GM19025 (cell line): Measurements from ENCODE around the gene ARHGAP44.

Experiments used
- ATAC-seq: cut with Tn5 transposase; IDR thresholded peaks from one replicate; pipeline ENCODE4 v1.9.1; 2021; ENCODE audit warnings: mild to moderate bottlenecking, low read depth, moderate library complexity; ENCODE audit not compliant: unreplicated experiment

The ARHGAP44 gene

DNA sequence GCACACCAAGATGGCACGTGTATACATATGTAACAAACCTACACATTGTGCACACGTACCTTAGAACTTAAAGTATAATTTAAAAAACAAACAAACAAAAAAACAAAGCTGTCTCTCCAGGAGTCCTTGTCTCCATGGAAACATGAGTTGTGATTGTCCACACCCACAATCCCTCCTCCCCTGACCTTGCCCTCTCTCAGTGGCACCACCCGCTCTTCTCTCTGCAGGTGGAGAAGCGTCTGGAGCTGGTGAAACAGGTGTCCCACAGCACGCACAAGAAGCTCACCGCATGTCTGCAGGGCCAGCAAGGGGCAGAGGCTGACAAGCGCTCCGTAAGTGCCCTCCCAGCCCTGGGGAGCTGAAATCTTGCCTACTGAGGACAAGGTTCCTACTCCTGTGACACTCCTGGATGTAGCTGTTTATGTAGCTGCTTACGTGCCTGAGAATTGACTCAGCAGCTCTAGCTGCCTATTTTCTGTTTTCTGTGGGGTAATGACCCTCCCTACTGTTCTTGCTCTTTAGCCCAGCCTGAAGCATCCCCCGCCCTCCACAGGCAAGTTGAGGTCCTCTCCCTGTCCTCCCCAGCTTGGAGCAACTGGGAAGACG lies 107.0 kb downstream of the ARHGAP44 start:
- no peak for ATAC-seq

DNA sequence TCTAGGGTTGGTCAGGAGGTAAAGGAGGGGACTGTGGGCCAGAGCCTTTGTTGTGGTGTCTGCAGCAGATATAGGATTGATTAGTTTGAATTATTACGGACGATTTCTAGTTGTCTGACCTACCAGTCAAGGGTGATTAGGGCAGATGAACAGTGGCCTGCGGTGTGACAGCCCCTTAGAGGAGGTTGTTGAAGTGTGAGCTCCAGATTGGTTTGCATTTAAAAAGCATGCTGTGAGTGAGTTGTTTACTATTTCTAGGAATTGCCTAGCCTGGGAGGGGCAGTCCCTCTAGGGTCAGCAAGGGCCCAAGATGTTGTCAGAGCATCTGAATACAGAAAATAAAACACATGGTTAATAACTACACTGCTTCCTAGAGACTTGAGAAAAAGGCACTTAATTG lies 108.8 kb downstream of the ARHGAP44 start:
- no peak for ATAC-seq

DNA sequence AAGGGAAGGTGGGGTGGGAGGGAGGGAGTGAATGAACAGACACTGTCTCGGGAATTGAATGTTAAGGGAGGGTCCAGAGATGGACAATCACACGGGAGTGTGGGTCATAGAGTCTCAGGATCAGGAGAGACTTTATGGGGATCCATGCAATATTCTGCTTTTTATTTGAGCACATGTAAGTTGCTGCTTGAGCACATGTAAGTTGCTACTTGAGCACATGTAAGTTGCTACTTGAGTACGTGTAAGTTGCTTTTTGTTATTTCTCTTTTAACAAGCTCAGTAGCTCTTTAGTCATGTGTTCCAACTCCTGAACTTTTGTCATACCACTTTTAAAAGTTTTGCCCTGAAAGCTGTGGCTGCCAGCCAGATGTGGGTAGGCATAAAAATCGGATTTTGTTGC lies 110.3 kb downstream of the ARHGAP44 start:
- ATAC-seq: no peak

DNA sequence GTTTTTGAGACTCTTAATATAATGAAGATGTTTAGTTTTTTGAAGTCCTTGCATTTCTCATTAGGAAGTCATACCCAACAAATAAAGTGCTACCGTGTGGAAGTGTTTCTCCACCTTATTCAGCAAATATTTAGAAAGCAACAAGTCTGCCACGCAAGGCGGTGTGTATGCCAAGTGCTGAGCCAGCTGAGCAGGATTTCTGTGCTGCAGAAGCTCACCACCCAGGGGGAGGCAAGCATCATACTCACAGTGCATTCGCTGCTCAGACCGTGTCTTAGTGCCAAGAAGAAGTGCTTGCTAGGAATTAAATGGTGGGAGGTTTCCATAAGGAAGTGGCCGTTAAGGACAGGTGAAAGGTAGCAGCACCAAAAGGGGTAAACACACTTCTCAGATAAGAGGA lies 111.2 kb downstream of the ARHGAP44 start:
- ATAC-seq: no peak

DNA sequence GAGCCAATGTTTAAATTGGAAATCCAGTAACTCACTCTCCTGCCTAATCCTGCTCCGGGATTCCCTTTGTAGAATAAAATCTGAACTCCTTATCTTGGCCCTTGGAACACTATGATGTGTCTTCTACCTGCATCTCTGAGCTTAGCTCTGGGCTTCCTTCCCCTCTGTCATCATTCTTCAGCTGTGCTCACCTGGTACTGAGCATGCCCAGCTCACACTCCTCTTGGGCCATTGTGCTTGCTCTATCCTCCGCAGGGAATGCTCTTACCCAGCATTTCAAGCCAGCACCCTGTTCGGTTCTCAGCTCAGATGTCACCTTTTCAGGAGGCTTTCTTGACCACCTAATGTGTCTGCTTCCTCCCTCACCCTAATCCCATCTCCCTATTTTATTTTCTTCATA lies 112.7 kb downstream of the ARHGAP44 start:
- ATAC-seq: no peak

DNA sequence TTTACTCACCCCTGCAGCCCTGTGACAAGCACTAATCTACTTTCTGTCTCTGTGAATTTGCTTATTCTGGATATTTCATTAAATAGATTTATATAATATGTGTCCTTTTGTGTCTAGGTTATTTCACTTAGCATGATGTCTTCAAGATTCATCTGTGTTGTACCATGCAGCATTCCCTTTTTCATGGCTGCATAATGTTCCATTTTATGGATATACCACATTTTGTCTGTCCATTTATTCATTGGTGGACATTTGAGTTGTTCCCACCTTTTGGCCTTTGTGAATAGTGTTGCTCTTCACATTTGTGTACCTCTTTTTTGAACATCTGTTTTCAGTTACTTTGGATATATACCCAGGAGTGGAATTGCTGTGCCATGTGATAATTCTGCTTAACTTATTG lies 118.2 kb downstream of the ARHGAP44 start:
- no peak for ATAC-seq

DNA sequence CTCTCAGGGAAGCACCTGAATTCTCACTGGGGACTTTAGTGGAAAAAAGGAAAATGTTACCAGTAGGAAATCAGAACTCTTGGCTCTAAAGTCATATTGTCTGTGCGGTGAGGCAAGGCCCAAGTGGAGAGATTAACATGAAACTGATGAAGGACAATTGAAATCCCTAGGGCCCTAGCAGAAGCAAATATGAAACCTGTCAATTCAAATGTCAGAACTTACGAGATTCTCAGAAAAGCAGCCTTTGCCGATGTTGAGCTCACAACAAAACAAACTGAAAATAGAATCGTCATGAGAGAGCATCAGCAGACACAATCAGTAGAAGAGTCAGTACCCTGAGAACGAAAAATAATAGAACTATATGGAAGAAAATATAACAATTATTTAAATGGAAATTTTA lies 119.7 kb downstream of the ARHGAP44 start:
- ATAC-seq: no peak

DNA sequence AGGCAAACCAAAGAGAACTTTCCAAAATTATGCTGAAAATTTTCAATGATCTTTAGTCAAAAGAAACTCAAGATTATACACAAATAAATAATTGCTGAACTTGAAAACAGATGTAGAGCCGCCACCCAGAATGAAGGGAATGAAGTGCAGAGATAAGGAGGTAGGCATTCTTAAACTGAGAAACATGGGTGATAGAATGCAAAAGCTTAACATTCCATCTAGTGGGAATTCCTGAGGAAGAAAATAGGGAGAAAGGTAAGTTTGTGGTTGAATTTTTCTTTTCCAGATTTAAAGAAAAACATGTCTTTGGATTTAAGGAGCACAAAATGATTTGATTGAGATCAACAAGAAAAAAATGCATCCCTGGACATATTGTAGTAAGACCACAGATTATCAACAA lies 120.2 kb downstream of the ARHGAP44 start:
- ATAC-seq: no peak

DNA sequence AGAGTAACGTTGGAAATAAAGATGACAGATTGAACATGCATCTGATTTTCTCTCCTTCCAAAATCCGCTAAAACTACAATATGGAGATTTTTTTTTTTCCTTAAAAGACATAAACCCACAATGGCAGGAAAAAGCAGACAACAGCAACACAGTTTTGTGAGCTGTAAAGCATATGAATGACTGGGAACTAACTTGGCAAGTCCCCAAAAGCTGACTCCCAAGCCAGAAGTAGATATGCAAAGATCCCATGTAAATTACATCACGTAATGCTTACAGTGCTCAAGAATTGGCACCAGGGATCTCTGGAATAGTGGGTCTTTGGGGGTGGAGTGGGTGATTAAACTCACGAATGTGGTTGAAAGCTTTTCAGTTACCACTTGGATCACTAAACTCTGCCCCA lies 121.9 kb downstream of the ARHGAP44 start:
- ATAC-seq: no peak

DNA sequence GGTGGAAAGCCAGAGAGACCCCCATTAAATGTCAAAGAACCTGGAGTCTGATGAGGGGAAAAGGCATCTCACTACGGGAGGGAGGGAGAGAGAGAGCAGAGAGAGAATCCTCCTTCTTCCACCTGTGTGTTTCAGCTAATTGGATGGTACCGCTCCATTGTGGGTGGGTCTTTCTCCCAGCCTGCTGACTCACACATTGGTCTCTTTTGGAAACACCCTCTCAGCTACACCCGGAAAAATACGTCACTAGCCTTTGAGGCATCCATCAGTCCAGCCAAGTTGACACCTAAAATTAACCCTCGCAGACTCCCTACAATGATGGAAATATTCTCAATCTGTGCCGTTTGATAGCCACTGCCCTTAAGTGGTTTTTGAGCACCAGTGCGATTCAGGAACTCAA lies 128.1 kb downstream of the ARHGAP44 start:
- no peak for ATAC-seq

DNA sequence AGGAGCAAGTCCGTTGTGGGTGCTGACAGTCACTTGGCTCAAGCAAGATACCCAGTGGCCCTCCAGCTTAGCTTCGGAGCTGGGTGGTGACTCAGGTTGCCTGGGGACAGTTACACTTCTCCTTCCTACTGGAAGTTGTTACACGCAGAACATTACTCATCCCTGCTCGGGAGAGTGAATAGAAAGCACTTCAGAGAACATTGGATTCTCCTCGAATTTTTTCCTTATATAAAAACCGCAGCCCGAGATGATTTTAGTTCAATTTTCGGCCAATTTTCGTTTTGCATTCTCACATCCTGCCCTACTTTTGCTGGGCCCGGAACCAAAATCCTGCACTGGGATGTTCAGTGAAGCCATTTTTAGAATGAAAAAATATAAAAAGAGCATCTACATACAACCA lies 128.8 kb downstream of the ARHGAP44 start:
- no peak for ATAC-seq

DNA sequence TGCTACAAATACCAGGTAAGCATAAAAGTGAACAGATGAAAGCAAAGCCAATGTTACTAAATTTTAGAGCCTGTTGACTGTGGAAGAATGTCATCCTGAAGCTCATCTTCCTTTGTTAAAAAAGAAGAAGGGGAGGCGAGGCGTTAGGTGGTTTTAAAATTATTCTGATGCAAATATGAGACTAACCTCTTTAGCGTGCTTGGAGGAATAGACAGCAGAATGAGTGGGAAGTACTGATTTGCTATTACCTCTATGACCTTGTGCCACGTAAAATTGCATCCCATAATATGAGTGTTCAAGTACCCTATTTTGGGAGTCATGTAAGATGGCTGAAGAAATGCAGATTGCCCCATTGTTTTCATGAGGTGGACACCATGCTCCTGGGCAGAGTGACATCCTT lies 132.8 kb downstream of the ARHGAP44 start:
- ATAC-seq: no peak

DNA sequence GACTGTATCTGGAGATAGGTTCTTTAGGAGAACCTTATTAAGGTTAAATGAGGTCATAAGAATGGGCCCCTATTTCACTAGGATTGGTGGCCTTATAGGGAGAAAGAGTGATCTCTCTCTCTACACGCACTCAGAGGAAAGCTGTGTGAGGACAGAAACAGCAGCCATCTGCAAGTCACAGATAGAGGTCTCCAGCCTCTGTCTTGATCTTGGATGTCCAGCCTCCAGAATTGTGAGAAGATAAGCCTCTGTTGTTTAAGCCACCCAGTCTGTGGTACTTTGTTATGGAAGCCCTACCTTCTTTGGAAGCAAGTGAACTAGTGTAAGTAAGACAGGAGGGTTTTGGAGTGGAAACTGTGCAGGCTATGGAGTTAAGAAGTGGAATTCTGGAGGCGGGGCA lies 135.3 kb downstream of the ARHGAP44 start:
- ATAC-seq: no peak

DNA sequence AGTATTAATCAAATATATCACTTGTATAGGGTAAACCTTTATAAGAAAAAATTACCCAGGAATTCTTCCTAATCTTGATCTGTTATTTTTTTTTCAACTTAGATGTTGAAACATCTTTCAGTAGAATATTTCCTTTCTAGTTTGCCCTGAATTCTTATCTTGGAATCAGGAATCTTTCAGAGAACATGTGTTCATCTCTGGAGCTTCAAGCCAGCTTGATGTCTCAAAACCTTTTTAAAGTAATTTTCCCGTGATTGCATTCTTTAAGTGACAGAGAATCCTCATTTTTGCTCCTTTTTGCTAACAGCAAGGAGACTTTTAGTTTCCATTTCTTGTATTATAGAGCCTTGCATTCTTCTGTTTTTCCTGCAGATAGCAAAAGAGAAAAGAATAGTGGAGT lies 137.7 kb downstream of the ARHGAP44 start:
- ATAC-seq: no peak

DNA sequence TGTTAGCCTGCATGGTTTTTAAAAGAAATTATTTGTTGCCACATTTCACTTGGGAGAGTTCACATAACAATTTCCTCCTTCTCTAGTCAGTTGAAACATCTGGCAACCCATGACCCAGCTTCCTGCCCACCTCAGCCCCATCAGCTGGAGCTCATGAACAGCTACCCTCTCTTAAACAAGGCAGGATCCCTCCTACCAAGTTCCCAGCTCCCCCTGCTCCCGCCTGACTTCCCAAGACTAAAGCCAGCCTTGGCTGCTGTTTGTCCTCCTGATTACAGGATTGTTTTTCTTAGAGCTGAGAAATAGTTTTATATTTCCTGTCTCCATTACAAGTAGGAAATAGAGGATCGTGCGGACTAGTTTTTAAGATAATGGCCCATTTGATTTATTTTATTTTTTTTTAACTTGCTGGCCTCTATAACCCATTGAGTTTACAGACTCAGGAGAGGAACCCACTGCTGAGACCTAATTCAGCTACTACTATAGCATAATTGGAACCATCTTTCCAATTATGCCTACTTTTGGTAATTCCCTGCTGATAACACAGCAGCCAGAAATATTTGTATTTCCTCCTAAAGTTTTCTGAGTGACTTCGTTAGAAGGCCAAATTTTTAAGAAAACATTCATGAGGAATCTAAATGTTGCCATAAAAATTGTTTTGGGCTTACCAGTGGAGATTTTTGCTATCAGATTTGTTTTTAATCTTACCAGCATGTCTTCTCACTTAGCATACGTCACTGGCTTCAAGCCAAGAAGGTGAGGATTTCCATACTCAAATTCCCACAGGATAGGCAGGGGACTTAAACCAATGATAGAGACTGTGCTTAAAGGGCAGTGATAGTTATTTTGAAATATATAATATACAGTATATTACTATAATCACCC lies 138.5 kb downstream of the ARHGAP44 start:
- no peak for ATAC-seq

DNA sequence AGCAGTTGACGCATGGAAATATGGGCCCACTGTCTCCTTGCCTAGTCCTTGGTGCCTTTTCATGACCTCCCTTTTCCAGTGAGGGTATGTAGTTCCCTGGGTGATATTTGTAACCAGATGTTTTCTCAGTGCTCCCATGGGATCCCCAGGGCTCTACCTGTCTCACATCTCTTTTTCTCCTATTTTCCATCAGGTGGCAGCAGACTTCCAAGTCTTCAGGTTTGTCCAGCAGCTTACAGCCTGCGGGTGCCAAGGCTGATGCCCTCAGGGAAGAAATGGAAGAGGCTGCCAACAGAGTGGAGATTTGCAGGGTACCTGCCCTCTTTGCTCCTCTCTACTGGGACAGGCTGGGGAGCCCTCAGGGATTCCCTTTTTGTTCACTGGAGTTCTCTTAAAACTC lies 139.4 kb downstream of the ARHGAP44 start:
- ATAC-seq: no peak

DNA sequence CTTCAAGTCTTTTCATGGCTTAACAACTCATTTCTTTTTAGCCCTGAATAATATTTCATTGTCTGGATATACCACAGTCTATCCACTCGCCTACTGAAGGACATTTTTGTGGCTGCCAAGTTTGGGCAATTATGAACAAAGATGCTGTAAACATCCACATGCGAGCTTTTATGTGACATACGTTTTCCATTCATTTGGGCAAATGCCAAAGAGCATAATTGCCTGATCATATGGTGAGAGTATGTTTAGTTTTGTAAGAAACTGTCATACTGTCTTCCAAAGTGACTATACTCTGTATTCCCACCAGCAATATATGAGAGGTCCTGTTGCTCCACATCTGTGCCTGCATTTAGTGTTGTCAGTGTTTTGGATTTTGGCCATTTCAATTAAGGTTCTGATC lies 147.2 kb downstream of the ARHGAP44 start:
- ATAC-seq: no peak

DNA sequence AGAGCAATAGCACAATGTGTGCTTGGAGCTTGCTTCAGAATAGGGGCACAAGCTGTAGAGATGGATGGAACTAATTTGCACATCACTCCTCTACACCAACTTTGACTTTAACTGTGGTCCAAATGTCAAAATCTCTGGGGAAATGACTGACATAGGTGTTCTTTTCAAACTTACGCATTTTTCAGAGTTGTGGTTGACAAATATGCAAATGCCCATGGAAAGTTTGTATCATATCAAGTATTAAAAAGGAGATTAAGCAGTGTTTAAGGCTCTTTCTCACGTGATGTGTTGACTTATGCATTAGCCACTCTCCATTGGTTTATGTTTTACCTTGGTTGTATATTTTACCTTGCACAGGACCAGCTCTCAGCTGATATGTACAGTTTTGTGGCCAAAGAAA lies 151.4 kb downstream of the ARHGAP44 start:
- ATAC-seq: no peak

DNA sequence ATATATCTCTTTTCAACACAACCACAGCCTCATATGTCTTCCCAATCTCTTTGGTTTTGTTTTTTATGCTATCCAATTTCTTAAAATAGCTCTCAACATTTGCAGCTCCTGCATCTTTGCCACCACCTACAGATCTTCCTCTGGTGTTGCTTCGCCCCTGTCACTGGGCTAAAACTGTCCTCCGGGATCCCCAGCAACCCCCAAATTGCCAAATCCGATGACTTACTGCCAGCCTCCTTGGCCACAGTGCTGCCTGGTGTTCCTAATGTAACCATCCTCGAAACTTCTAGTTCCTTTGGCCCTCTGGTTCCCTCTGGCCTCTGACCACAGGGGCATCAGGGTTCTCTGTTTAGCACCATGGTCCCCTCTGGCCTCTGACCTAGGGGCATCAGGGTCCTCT lies 157.7 kb downstream of the ARHGAP44 start:
- no peak for ATAC-seq

DNA sequence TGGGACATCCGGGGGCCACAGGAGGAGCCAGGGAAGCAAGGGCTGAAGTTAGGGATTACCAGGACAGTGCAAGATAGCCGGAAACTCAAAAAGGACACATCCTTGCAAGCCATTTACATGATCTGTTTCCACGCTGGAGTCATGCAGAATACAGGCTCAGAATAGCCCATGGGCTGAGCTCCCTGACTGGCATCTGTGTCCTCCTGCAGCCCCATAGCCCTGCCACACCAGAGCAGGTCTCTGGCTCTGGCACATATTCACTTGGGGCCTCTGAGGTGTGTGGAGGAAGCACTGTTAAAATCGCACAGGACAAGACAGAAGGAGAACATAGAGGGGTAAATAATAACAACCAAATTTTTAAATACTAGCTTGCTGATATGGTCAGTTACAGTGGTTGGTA lies 162.7 kb downstream of the ARHGAP44 start:
- no peak for ATAC-seq

DNA sequence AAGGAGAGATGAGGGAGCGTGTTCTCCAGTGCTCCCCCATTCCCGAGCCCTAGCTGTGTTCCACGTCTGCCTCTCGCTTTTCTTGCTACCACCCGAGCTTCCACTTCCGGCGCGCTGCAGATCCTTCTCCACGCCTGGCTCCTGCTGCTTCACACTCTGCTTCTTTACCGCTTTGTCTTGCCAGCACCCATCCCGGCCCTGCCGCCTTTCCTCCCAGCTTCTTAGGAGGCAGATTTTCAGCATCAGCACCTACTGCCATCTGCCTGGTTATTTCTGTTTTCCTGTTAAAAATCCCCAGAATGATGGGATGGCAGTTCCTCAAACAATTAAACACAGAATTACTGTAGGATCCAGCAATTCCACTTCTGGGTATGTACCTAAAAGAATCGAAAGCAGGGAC lies 163.9 kb downstream of the ARHGAP44 start:
- ATAC-seq: no peak

DNA sequence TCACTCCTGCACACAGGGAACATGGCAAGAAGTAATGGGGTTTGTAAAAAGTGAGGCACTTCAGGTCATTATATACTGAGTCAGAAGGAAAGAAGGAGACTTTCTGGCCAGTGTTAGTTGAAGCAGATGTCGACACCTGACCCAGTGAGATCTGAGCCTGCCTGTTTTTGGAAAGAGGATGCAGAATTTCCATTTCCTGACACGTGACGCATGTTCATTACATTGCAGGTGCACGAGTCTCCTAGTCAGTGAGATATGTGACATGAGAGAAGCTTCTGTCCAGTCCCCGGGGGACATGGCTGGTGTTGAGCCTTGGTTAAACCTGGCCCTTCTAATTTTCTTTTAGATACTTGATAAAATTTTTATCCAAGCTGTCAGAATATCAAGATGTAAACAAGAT lies 166.2 kb downstream of the ARHGAP44 start:
- ATAC-seq: no peak
